HEK293 (cell line): ENCODE results near the gene TSPAN17.

Source experiments
- FEZF1 ChIP-seq: fragments of 450-650 bp; formaldehyde crosslinking; IDR thresholded peaks from 2 replicates; pipeline ENCODE4 v1.5.1; 2016; ENCODE audit warnings: missing biosample characterization, missing genetic modification characterization
- IKZF3 ChIP-seq: fragments of 450-650 bp; IDR thresholded peaks from 2 replicates; pipeline ENCODE4 v1.5.0; 2018; ENCODE audit warnings: missing biosample characterization, mild to moderate bottlenecking, missing genetic modification characterization, moderate library complexity
- KLF9 ChIP-seq: fragments of 450-650 bp; formaldehyde crosslinking; IDR thresholded peaks from 2 replicates; pipeline ENCODE4 v1.5.1; 2016; ENCODE audit warnings: missing biosample characterization, missing genetic modification characterization, low read depth
- MEIS1 ChIP-seq: sonication (generic); formaldehyde crosslinking; IDR thresholded peaks from 2 replicates; pipeline ENCODE4 v1.8.1; 2022; ENCODE audit warnings: missing genetic modification reagents, mild to moderate bottlenecking, borderline replicate concordance
- MYNN ChIP-seq: fragments of 450-650 bp; formaldehyde crosslinking; IDR thresholded peaks from 2 replicates; pipeline ENCODE4 v1.5.1; 2016; ENCODE audit warnings: missing biosample characterization, missing genetic modification characterization, borderline replicate concordance
- REST ChIP-seq: fragments of 450-650 bp; formaldehyde crosslinking; IDR thresholded peaks from 2 replicates; pipeline ENCODE4 v1.5.1; 2016; ENCODE audit warnings: missing biosample characterization, missing genetic modification characterization
- SALL2 ChIP-seq: fragments of 450-650 bp; formaldehyde crosslinking; IDR thresholded peaks from 2 replicates; pipeline ENCODE4 v1.5.0; 2017; ENCODE audit warnings: missing biosample characterization, mild to moderate bottlenecking, missing genetic modification characterization, borderline replicate concordance
- SETDB1 ChIP-seq: IDR thresholded peaks from one replicate; pipeline ENCODE4 v1.6.1; 2017; ENCODE audit warnings: mild to moderate bottlenecking, low read length, moderate library complexity, mixed read lengths; ENCODE audit not compliant: insufficient read length
- SP3 ChIP-seq: fragments of 450-650 bp; formaldehyde crosslinking; IDR thresholded peaks from 2 replicates; pipeline ENCODE4 v1.5.1; 2016; ENCODE audit warnings: missing biosample characterization, missing genetic modification characterization
- ZBTB1 ChIP-seq: fragments of 450-650 bp; formaldehyde crosslinking; IDR thresholded peaks from 2 replicates; pipeline ENCODE4 v1.5.1; 2016; ENCODE audit warnings: missing biosample characterization, missing genetic modification characterization
- ZBTB26 ChIP-seq: fragments of 450-650 bp; formaldehyde crosslinking; optimal IDR thresholded peaks from 2 replicates; pipeline ENCODE3; 2016; ENCODE audit warnings: missing biosample characterization, mild to moderate bottlenecking, missing genetic modification characterization
- ZBTB7A ChIP-seq: fragments of 450-650 bp; formaldehyde crosslinking; IDR thresholded peaks from 2 replicates; pipeline ENCODE4 v1.5.1; 2016; ENCODE audit warnings: low read depth, missing biosample characterization, missing genetic modification characterization
- ZIC2 ChIP-seq: fragments of 450-650 bp; formaldehyde crosslinking; IDR thresholded peaks from 2 replicates; pipeline ENCODE4 v1.5.1; 2016; ENCODE audit warnings: missing biosample characterization, missing genetic modification characterization
- ZNF157 ChIP-seq: fragments of 450-650 bp; formaldehyde crosslinking; IDR thresholded peaks from 2 replicates; pipeline ENCODE4 v1.5.1; 2016; ENCODE audit warnings: missing biosample characterization, missing genetic modification characterization
- ZNF174 ChIP-seq: fragments of 450-650 bp; formaldehyde crosslinking; IDR thresholded peaks from 2 replicates; pipeline ENCODE4 v1.5.0; 2017; ENCODE audit warnings: missing biosample characterization, mild to moderate bottlenecking, missing genetic modification characterization
- ZNF2 ChIP-seq: fragments of 450-650 bp; formaldehyde crosslinking; IDR thresholded peaks from 2 replicates; pipeline ENCODE4 v1.5.1; 2016; ENCODE audit warnings: missing biosample characterization, missing genetic modification characterization
- ZNF211 ChIP-seq: fragments of 450-650 bp; formaldehyde crosslinking; IDR thresholded peaks from 2 replicates; pipeline ENCODE4 v1.5.1; 2016; ENCODE audit warnings: low read depth, missing biosample characterization, missing genetic modification characterization
- ZNF311 ChIP-seq: fragments of 450-650 bp; formaldehyde crosslinking; IDR thresholded peaks from 2 replicates; pipeline ENCODE4 v1.5.1; 2017; ENCODE audit warnings: missing biosample characterization, missing genetic modification characterization, borderline replicate concordance
- ZNF341 ChIP-seq: fragments of 450-650 bp; formaldehyde crosslinking; IDR thresholded peaks from 2 replicates; pipeline ENCODE4; 2016; ENCODE audit warnings: low read depth, missing biosample characterization, missing genetic modification characterization
- ZNF354C ChIP-seq: fragments of 450-650 bp; formaldehyde crosslinking; IDR thresholded peaks from 2 replicates; pipeline ENCODE4 v1.5.1; 2016; ENCODE audit warnings: missing biosample characterization, missing genetic modification characterization, low read depth, borderline replicate concordance
- ZNF362 ChIP-seq: fragments of 450-650 bp; formaldehyde crosslinking; IDR thresholded peaks from 2 replicates; pipeline ENCODE4 v1.5.1; 2016; ENCODE audit warnings: missing biosample characterization, missing genetic modification characterization
- ZNF366 ChIP-seq: fragments of 450-650 bp; formaldehyde crosslinking; conservative IDR thresholded peaks from 2 replicates; pipeline ENCODE4 v1.5.1; 2016; ENCODE audit warnings: missing biosample characterization, missing genetic modification characterization
- ZNF48 ChIP-seq: fragments of 450-650 bp; formaldehyde crosslinking; IDR thresholded peaks from 2 replicates; pipeline ENCODE4 v1.5.1; 2016; ENCODE audit warnings: missing biosample characterization, missing genetic modification characterization
- ZNF513 ChIP-seq: fragments of 450-650 bp; IDR thresholded peaks from 2 replicates; pipeline ENCODE4 v1.5.1; 2018; ENCODE audit warnings: missing biosample characterization, missing genetic modification characterization
- ZNF514 ChIP-seq: fragments of 450-650 bp; formaldehyde crosslinking; IDR thresholded peaks from 2 replicates; pipeline ENCODE4 v1.5.1; 2016; ENCODE audit warnings: missing biosample characterization, missing genetic modification characterization
- ZNF610 ChIP-seq: fragments of 450-650 bp; formaldehyde crosslinking; IDR thresholded peaks from 2 replicates; pipeline ENCODE4 v1.5.1; 2016; ENCODE audit warnings: missing biosample characterization, missing genetic modification characterization, borderline replicate concordance
- ZNF629 ChIP-seq: fragments of 450-650 bp; formaldehyde crosslinking; IDR thresholded peaks from 2 replicates; pipeline ENCODE4 v1.5.1; 2017; ENCODE audit warnings: missing biosample characterization, missing genetic modification characterization
- ZNF660 ChIP-seq: fragments of 450-650 bp; IDR thresholded peaks from 2 replicates; pipeline ENCODE4 v1.5.1; 2018; ENCODE audit warnings: missing biosample characterization, mild to moderate bottlenecking, missing genetic modification characterization
- ZNF677 ChIP-seq: fragments of 450-650 bp; IDR thresholded peaks from 2 replicates; pipeline ENCODE4 v1.5.0; 2018; ENCODE audit warnings: missing biosample characterization, mild to moderate bottlenecking, missing genetic modification characterization, moderate library complexity
- ZNF704 ChIP-seq: fragments of 450-650 bp; formaldehyde crosslinking; IDR thresholded peaks from 2 replicates; pipeline ENCODE4 v1.5.1; 2016; ENCODE audit warnings: missing biosample characterization, missing genetic modification characterization
- ZNF785 ChIP-seq: fragments of 450-650 bp; formaldehyde crosslinking; IDR thresholded peaks from 2 replicates; pipeline ENCODE4 v1.5.1; 2016; ENCODE audit warnings: missing biosample characterization, missing genetic modification characterization
- ZXDB ChIP-seq: fragments of 450-650 bp; formaldehyde crosslinking; IDR thresholded peaks from 2 replicates; pipeline ENCODE4 v1.5.1; 2016; ENCODE audit warnings: missing biosample characterization, missing genetic modification characterization

TSPAN17 gene

GRCh38 chr5:176647030-176647842, at the start of gene TSPAN17 (continued):
- TF ChIP-seq ZNF629 (tag by site-specific recombination) (no peak), ZNF354C (tag by site-specific recombination) (no peak), REST (tag by site-specific recombination) (no peak), ZNF2 (tag by site-specific recombination) (peak; percentile 27; the same call in 1 of the 2 replicates), ZNF157 (tag by site-specific recombination) (no peak), IKZF3 (tag by site-specific recombination) (peak; percentile 67; the same call in 1 of the 2 replicates), MEIS1 (CRISPR knock-in tag) (no peak), ZNF362 (tag by site-specific recombination) (no peak), MYNN (tag by site-specific recombination) (no peak), ZNF48 (tag by site-specific recombination) (no peak), ZNF660 (tag by site-specific recombination) (peak; percentile 56), KLF9 (tag by site-specific recombination) (peak; percentile 60), SETDB1 (no peak), ZNF341 (tag by site-specific recombination) (no peak), SP3 (peak; percentile 84), ZNF785 (tag by site-specific recombination) (no peak), ZNF514 (tag by site-specific recombination) (no peak), SALL2 (tag by site-specific recombination) (no peak), ZNF211 (tag by site-specific recombination) (no peak), ZNF513 (tag by site-specific recombination) (no peak), FEZF1 (tag by site-specific recombination) (no peak), ZBTB7A (tag by site-specific recombination) (no peak), ZNF610 (tag by site-specific recombination) (no peak), ZNF311 (tag by site-specific recombination) (no peak), ZNF677 (no peak), ZIC2 (tag by site-specific recombination) (peak; percentile 83), ZNF704 (no peak), ZBTB26 (tag by site-specific recombination) (peak; percentile 20), ZBTB1 (tag by site-specific recombination) (no peak), ZXDB (tag by site-specific recombination) (0 out of 2 replicates have a peak, but pooled peaks have one; percentile 21), ZNF174 (no peak), ZNF366 (tag by site-specific recombination) (no peak)
